HepG2 (cell line): Measurements from ENCODE around the gene ACAT2. TPM values are rescaled to one million over a fixed set of nuclear protein-coding genes. Genes with fewer than 3 reads are reported as not detected.

Source experiments
- ATAC-seq: fragments of 200-7000 bp; cut with Tn5 transposase; 3 replicates; pipeline ENCODE4 v1.9.1; 2020; ENCODE audit warnings: mild to moderate bottlenecking, moderate library complexity
- BruUV-seq: library from RNA; stranded (reverse); fragments of 400-500 nt; replicated peaks from 2 replicates; lab custom pipeline; 2021; lab: Mats Ljungman, UMichigan
- CTCF ChIA-PET: fragments of 300-600 bp; formaldehyde crosslinking; extraction: SDS; loops from one replicate; lab custom pipeline; 2021; ENCODE audit warnings: low total read pairs, inconsistent platforms, low intra/inter-chr PET ratio; lab: Yijun Ruan, JAX
- POLR2A ChIA-PET: fragments of 350-600 bp; sonication (Branson Sonifier 250); formaldehyde crosslinking; loops from one replicate; lab custom pipeline; 2020; ENCODE audit warnings: antibody characterized with exemption, inconsistent platforms; lab: Yijun Ruan, JAX
- DNase-seq: peaks from one replicate; pipeline ENCODE4 v3.0.0-alpha.2; 2015; ENCODE audit warnings: low spot score
- FAIRE-seq: peaks from 3 replicates; lab custom pipeline; 2011; peaks lifted over from hg19 to GRCh38; lab: Jason Lieb, UNC
- H2AFZ ChIP-seq: one replicate; pipeline ENCODE4 v1.6.1; 2011; ENCODE audit warnings: low read length, inconsistent platforms
- H3K27ac ChIP-seq: fragments of 300-600 bp; 3 replicates; pipeline ENCODE4 v1.8.0; 2011; ENCODE audit warnings: mixed run types, mild to moderate bottlenecking, mixed read lengths, low read length, inconsistent platforms; ENCODE audit not compliant: insufficient read depth; ENCODE audit errors: extremely low read length
- H3K27me3 ChIP-seq, 2 experiments: fragments of 200-600 bp in 1 of 2; 2 replicates in 1 of 2; 3 replicates in 1 of 2; pipeline versions ENCODE4 v1.6.0 to v1.8.0; 2011; ENCODE audit warnings: low read length in 2 of 2, mild to moderate bottlenecking in 2 of 2, moderate library complexity in 2 of 2, inconsistent platforms in 1 of 2; ENCODE audit not compliant: insufficient read depth in 2 of 2, control insufficient read depth in 1 of 2
- H3K36me3 ChIP-seq, 2 experiments: fragments of 200-600 bp in 1 of 2; replicated peaks in 1 of 2; 2 replicates in 1 of 2; 3 replicates in 1 of 2; pipeline versions ENCODE4 v1.5.1 to v1.8.0; 2011; ENCODE audit warnings: low read length in 2 of 2, inconsistent platforms in 1 of 2; ENCODE audit not compliant: insufficient read depth in 2 of 2, control insufficient read depth in 1 of 2
- H3K4me1 ChIP-seq: 2 replicates; pipeline ENCODE4 v1.5.1; 2012; ENCODE audit warnings: low read length, inconsistent platforms; ENCODE audit not compliant: insufficient read depth
- H3K4me2 ChIP-seq: 2 replicates; pipeline ENCODE4 v1.6.0; 2011; ENCODE audit warnings: low read depth, low read length, inconsistent platforms
- H3K4me3 ChIP-seq, 3 experiments: fragments of 200-600 bp in 1 of 3; sonication (generic), shearing (Covaris generic) in 1 of 3; replicated peaks in 1 of 3; 2 replicates each; pipeline ENCODE4 v1.5.1; 2011 to 2016; ENCODE audit warnings: low read length in 3 of 3, inconsistent platforms in 2 of 3, low read depth in 2 of 3, mild to moderate bottlenecking in 2 of 3, control low read depth in 1 of 3, mixed read lengths in 1 of 3; ENCODE audit not compliant: insufficient read depth in 1 of 3
- H3K79me2 ChIP-seq: one replicate; pipeline ENCODE4 v1.6.1; 2011; ENCODE audit warnings: low read length, inconsistent platforms; ENCODE audit not compliant: insufficient read depth
- H3K9ac ChIP-seq: 2 replicates; pipeline ENCODE4 v1.6.0; 2011; ENCODE audit warnings: mild to moderate bottlenecking, low read depth, low read length, inconsistent platforms; ENCODE audit not compliant: insufficient read depth
- H3K9me3 ChIP-seq: 2 replicates; pipeline ENCODE4 v1.5.1; 2012; ENCODE audit warnings: mild to moderate bottlenecking, low read length
- H4K20me1 ChIP-seq: 2 replicates; pipeline ENCODE4 v1.6.0; 2011; ENCODE audit warnings: inconsistent platforms, mild to moderate bottlenecking, low read length, moderate library complexity; ENCODE audit not compliant: insufficient read depth
- CREB1 ChIP-seq, 2 experiments: fragments of 450-650 bp in 1 of 2; IDR thresholded peaks; 2 replicates each; pipeline ENCODE4 v1.6.1; 2016 to 2017; ENCODE audit warnings: control low read depth in 1 of 2, mild to moderate bottlenecking in 1 of 2, missing compliant biosample characterization in 1 of 2, missing genetic modification characterization in 1 of 2
- HDAC2 ChIP-seq: sonication (generic); formaldehyde crosslinking; IDR thresholded peaks from 2 replicates; pipeline ENCODE4 v1.4.0; 2020; ENCODE audit warnings: missing genetic modification reagents
- JUNB ChIP-seq: sonication (generic); formaldehyde crosslinking; IDR thresholded peaks from 2 replicates; pipeline ENCODE4 v1.8.0; 2022; ENCODE audit warnings: missing genetic modification reagents, mild to moderate bottlenecking, borderline replicate concordance
- KDM2A ChIP-seq: sonication (generic); formaldehyde crosslinking; IDR thresholded peaks from 2 replicates; pipeline ENCODE4 v1.4.0; 2020; ENCODE audit warnings: low read depth, missing genetic modification reagents, borderline replicate concordance
- LBX2 ChIP-seq: sonication (generic); formaldehyde crosslinking; IDR thresholded peaks from 2 replicates; pipeline ENCODE4 v1.5.0; 2020; ENCODE audit warnings: missing genetic modification reagents, mild to moderate bottlenecking, borderline replicate concordance
- LCORL ChIP-seq, 2 experiments: fragments of 450-650 bp in 1 of 2; sonication (generic) in 1 of 2; formaldehyde crosslinking in 1 of 2; IDR thresholded peaks; 2 replicates each; pipeline versions ENCODE4 v1.5.0 to v1.6.1; 2017 to 2020; ENCODE audit warnings: antibody characterized with exemption in 1 of 2, missing genetic modification reagents in 1 of 2
- MED13 ChIP-seq: sonication (generic); formaldehyde crosslinking; IDR thresholded peaks from 2 replicates; pipeline ENCODE4 v1.5.0; 2020; ENCODE audit warnings: missing genetic modification reagents
- NFYB ChIP-seq: sonication (generic); formaldehyde crosslinking; IDR thresholded peaks from 2 replicates; pipeline ENCODE4 v1.4.0; 2020; ENCODE audit warnings: missing genetic modification reagents
- NR2C2 ChIP-seq: sonication (generic); formaldehyde crosslinking; IDR thresholded peaks from 2 replicates; pipeline ENCODE4 v1.4.0; 2020; ENCODE audit warnings: missing genetic modification reagents, mild to moderate bottlenecking, moderate library complexity, borderline replicate concordance
- REL ChIP-seq: sonication (generic); formaldehyde crosslinking; conservative IDR thresholded peaks from 2 replicates; pipeline ENCODE4 v1.8.0; 2022; ENCODE audit warnings: mild to moderate bottlenecking, missing genetic modification reagents, moderate library complexity
- TBX2 ChIP-seq: sonication (generic); formaldehyde crosslinking; IDR thresholded peaks from 2 replicates; pipeline ENCODE4 v1.5.0; 2020; ENCODE audit warnings: missing genetic modification reagents, mild to moderate bottlenecking, borderline replicate concordance
- ZFAT ChIP-seq: sonication (generic); formaldehyde crosslinking; conservative IDR thresholded peaks from 2 replicates; pipeline ENCODE4 v1.8.1; 2023; ENCODE audit warnings: missing genetic modification reagents, inconsistent platforms
- ZNF136 ChIP-seq: sonication (generic); formaldehyde crosslinking; IDR thresholded peaks from 2 replicates; pipeline ENCODE4 v1.8.1; 2022; ENCODE audit warnings: low read depth, mild to moderate bottlenecking, moderate library complexity, missing genetic modification reagents
- ZNF275 ChIP-seq: sonication (generic); formaldehyde crosslinking; IDR thresholded peaks from 2 replicates; pipeline ENCODE4 v1.8.0; 2022; ENCODE audit warnings: missing genetic modification reagents, mild to moderate bottlenecking, inconsistent platforms, borderline replicate concordance
- ZNF431 ChIP-seq: sonication (generic); formaldehyde crosslinking; IDR thresholded peaks from 2 replicates; pipeline ENCODE4 v1.9.0; 2022; ENCODE audit warnings: missing genetic modification reagents, low read depth, mild to moderate bottlenecking, borderline replicate concordance
- ZNF564 ChIP-seq: sonication (generic); formaldehyde crosslinking; IDR thresholded peaks from 2 replicates; pipeline ENCODE4 v1.8.1; 2023; ENCODE audit warnings: mild to moderate bottlenecking, missing genetic modification reagents
- ZNF776 ChIP-seq: sonication (generic); formaldehyde crosslinking; IDR thresholded peaks from 2 replicates; pipeline ENCODE4 v1.4.0; 2020; ENCODE audit warnings: mild to moderate bottlenecking, missing genetic modification reagents
- WGBS: methylation state at CpG from one replicate; pipeline ENCODE4 v1.1.6; 2017; ENCODE audit warnings: low lambda C conversion rate; 5-methylcytosine and 5-hydroxymethylcytosine counted together
- in situ Hi-C: cut with HindIII; loops from 2 replicates; pipeline ENCODE4 v1.10.0; 2017; ENCODE audit warnings: low pct_unique_long_range_greater_than_20kb; ENCODE audit not compliant: extremely low pct_ligation_motif_present
- intact Hi-C: fragments of 100-400 bp; cut with micrococcal nuclease; formaldehyde crosslinking; loops from one replicate; pipeline ENCODE4 v1.10.0; 2022; ENCODE audit not compliant: unreplicated experiment
- polyA plus RNA-seq, 8 experiments: library from polyadenylated mRNA; depleted of rRNA in 3 of 8; stranded (reverse) in 7 of 8; unstranded in 1 of 8; fragments of >200 nt; fragmentation: Illumina TruSeq in 4 of 8; extraction: Trizol in 4 of 8; gene quantifications; 2 replicates each; pipeline versions ENCODE4 v1.2.1 to v1.2.3, GENCODE V29; 2011 to 2016; ENCODE audit warnings: low read depth in 4 of 8, missing spikeins in 1 of 8, mixed read lengths in 1 of 8; ENCODE audit not compliant: insufficient read depth in 1 of 8
- total RNA-seq, 5 experiments: library from RNA; depleted of rRNA; stranded (reverse); fragments of >200 nt; fragmentation: Illumina TruSeq; extraction: Trizol; gene quantifications; 2 replicates each; pipeline ENCODE4 v1.2.3, GENCODE V29; 2016; ENCODE audit warnings: low read depth in 1 of 5
- TF ChIP-seq, protein P1 (sequence below): sonication (generic); formaldehyde crosslinking; IDR thresholded peaks from 2 replicates; pipeline ENCODE4 v1.4.0; 2020; ENCODE audit warnings: mild to moderate bottlenecking, missing genetic modification reagents
- TF ChIP-seq, protein P2 (sequence below): sonication (generic); formaldehyde crosslinking; IDR thresholded peaks from 2 replicates; pipeline ENCODE4 v1.4.0; 2020; ENCODE audit warnings: missing genetic modification reagents

Gene ACAT2
- total and polyA plus RNA-seq, 2 of the 13 experiments (the other 11 are each of a cell fraction or from before 2014, with no cell fraction given), result 121 to 534 TPM

DNA sequence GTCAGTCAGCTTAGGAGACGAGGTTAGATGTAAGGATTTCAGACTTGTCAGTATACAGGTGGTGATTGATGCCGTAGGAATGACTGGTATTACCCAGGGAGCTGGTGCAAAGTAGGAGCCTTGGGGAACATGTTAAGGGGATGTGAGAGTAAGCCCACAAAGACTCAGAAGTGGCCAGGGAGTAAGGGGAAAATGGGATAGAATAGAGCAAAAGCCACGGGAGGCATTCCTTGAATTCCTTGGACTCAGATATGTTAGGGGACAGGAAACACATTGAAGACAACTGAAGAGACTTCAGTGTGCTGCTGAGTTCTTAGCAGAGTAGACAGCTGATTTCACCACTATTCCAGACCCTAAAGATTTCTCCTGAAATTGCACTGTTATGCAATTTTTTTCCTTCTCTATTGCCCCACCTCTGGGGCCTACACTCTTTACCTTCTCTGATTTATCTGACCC lies 1.2 kb upstream of the ACAT2 start:
- H3K9ac ChIP-seq, result peak overlapping the region; percentile 96
- ATAC-seq, result no peak
- BruUV-seq, result no TSS peak
- TF ChIP-seq ZNF136 (CRISPR knock-in tag) (no peak), JUNB (no peak), ZNF431 (CRISPR knock-in tag) (no peak), NR2C2 (no peak), NFYB (CRISPR knock-in tag) (no peak), REL (CRISPR knock-in tag) (no peak), ZNF776 (CRISPR knock-in tag) (no peak), ZNF564 (CRISPR knock-in tag) (no peak), ZFAT (CRISPR knock-in tag) (no peak), LBX2 (CRISPR knock-in tag) (no peak), CREB1 (IDR thresholded peaks at IDR 0.05) (no peak), CREB1 (CRISPR knock-in tag; IDR thresholded peaks at IDR 0.05) (no peak), HDAC2 (no peak), LCORL (IDR thresholded peaks at IDR 0.05) (no peak), LCORL (CRISPR knock-in tag; IDR thresholded peaks at IDR 0.05) (no peak), ZNF275 (CRISPR knock-in tag) (no peak), TBX2 (CRISPR knock-in tag) (peak; percentile 19; the same call in 1 of the 2 replicates), KDM2A (CRISPR knock-in tag) (no peak), MED13 (CRISPR knock-in tag) (no peak)
- TF ChIP-seq, protein P1, sequence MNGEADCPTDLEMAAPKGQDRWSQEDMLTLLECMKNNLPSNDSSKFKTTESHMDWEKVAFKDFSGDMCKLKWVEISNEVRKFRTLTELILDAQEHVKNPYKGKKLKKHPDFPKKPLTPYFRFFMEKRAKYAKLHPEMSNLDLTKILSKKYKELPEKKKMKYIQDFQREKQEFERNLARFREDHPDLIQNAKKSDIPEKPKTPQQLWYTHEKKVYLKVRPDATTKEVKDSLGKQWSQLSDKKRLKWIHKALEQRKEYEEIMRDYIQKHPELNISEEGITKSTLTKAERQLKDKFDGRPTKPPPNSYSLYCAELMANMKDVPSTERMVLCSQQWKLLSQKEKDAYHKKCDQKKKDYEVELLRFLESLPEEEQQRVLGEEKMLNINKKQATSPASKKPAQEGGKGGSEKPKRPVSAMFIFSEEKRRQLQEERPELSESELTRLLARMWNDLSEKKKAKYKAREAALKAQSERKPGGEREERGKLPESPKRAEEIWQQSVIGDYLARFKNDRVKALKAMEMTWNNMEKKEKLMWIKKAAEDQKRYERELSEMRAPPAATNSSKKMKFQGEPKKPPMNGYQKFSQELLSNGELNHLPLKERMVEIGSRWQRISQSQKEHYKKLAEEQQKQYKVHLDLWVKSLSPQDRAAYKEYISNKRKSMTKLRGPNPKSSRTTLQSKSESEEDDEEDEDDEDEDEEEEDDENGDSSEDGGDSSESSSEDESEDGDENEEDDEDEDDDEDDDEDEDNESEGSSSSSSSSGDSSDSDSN (CRISPR knock-in tag), result no peak
- TF ChIP-seq, protein P2, sequence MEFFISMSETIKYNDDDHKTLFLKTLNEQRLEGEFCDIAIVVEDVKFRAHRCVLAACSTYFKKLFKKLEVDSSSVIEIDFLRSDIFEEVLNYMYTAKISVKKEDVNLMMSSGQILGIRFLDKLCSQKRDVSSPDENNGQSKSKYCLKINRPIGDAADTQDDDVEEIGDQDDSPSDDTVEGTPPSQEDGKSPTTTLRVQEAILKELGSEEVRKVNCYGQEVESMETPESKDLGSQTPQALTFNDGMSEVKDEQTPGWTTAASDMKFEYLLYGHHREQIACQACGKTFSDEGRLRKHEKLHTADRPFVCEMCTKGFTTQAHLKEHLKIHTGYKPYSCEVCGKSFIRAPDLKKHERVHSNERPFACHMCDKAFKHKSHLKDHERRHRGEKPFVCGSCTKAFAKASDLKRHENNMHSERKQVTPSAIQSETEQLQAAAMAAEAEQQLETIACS, result no peak

More for the DNA sequence above, 1.2 kb upstream of the ACAT2 start:
- no peaks in the 10 kb centered on the region; a peak in 1 of 5 replicates for H3K27me3 ChIP-seq
- FAIRE-seq (no peak), DNase-seq (peak; percentile 24)
- H3K9me3 ChIP-seq, result no peaks in the 10 kb centered on the region
- CTCF ChIA-PET, result no interaction called here
- POLR2A ChIA-PET, result interaction anchor here (1.1 to 10.2 kb wide), 6 partner anchors 29 to 68 kb away, joined by 3 to 175 read pairs (median 25); partner anchors contain the start of genes MRPL18, SOD2, TCP1 and WTAP
- peaks cover 65% of the 10 kb centered on the region for H3K4me1 ChIP-seq
- intact Hi-C loops, result loop anchor here (1.0 to 10.0 kb wide), 2 partner anchors 67 to 1116 kb away; partner anchors contain the start of genes DYNLT1 and SOD2
- H3K36me3 ChIP-seq, result peaks cover 8 to 25% of the 10 kb centered on the region in 2 experiments; a peak in 4 of 5 replicates
- peaks cover 43% of the 10 kb centered on the region for H3K79me2 ChIP-seq
- H3K4me3 ChIP-seq, result peak overlapping the region; percentile 83 to 97 (median 88); a peak in 5 of 6 replicates
- in situ Hi-C loops, result loop anchor here (5.0 kb wide), 2 partner anchors 33 to 68 kb away; partner anchors contain the start of genes SOD2 and WTAP
- peak overlapping the region; percentile 96 for H3K4me2 ChIP-seq
- WGBS, result 54% methylated on average over 3 of the region's 3 CpGs
- H2AFZ ChIP-seq, result no peak overlapping the region
- no peaks in the 10 kb centered on the region for H4K20me1 ChIP-seq
- H3K27ac ChIP-seq, result peak overlapping the region; percentile 97
